NCI-H1694 (cell line): ENCODE data around the gene PRKAG2.
"Not testable (repeated sequence)": the region's sequence is repeated elsewhere in the genome, so short reads cannot be mapped to it uniquely, and the experiment has no call there.

Source experiments
- DNase-seq: peaks from one replicate; lab custom pipeline; 2025; lab: John Stamatoyannopoulos, UW

PRKAG2 gene

GRCh38 chr7:151590850-151591771 is 285.8 kb downstream of the PRKAG2 start:
- no peak for DNase-seq

GRCh38 chr7:151590071-151590849 is 286.7 kb downstream of the PRKAG2 start:
- DNase-seq, result no peak

- no peak for DNase-seq
Observed at GRCh38 chr7:151588982-151589381, 287.9 kb downstream of the PRKAG2 start.

DNA sequence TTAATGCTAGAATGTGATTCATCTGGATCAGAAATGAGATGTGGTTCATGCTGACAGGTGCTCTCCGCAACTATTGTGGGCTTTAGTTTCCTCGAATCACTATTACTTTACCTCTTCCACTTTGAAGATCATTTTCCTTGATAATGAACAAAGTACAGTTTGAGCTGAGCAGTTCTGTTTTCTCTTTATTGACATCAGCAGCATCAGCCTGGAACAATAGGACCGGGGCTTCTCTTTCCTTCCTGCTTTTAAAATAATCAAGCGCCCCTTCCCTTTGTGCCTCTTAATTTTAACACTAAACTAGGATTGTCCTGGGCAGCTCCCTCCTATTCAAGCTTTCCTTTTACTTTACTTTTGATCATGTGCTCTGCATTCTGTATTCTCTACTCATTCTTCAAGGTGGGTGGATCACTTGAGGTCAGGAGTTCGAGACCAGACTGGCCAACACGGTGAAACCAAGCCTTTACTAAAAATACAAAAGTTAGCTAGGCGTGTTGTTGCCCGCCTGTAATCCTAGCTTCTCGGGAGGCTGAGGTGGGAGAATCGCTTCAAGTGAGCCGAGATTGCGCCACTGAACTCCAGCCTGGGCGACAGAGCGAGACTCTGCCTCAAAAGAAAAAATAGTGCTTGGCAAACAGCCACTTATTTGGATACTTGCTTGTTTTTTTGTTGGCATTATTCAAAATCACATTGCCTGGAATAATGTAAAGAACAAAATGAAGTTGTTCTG is 290.2 kb downstream of the PRKAG2 start:
- DNase-seq, result no peak

DNA sequence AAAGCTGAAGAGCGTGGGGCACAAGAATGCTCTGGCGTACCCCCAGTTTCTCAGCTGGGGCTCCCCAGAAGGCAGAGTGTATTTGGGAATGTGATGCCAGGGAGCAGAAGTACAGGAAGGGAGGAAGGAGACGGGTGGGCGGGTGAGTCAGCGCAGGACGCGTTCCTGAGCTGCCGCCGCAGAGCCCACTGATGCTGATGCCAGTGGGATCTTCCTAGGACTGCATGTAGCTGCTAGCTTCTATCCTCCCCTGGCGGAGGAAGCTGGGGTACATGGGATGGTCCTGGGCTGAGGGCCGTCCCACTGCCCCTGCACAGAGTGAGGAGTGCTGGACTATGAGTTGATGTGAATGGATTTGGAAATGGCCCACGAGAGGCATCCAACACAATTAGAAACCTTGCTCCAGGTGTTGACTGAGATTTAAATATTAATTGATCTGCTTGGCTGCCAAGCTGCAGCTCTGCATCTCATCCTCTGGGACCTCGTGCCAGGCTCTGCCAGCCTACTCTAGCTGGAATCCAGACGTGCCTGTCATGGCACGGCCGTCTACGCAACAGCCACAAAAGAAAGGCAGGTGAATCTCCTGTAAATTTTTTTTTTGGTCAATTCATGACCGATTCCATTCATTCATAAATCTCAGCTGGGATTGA is 291.0 kb downstream of the PRKAG2 start:
- DNase-seq, result no peak

GRCh38 chr7:151581741-151582140 is 295.2 kb downstream of the PRKAG2 start:
- no peak for DNase-seq

DNA sequence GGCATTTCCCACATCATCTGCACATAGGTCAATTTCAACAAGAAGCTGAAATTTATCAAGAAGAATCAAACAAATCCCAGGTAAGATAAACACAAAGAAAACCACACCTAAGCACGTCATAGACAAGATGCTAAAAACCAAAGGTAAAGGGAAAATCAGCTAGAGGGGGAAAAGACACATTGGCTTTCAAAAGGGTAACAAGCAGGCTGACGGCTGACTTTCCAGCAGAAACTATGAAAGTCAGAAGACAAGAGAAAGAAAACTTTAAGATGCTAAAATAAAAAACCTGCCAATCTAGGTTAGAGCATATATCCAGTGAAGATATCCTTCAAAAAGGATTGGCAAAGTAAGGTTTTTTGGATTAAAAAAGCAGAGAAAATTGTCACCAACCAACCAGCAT is 297.3 kb downstream of the PRKAG2 start:
- DNase-seq, result no peak

DNA sequence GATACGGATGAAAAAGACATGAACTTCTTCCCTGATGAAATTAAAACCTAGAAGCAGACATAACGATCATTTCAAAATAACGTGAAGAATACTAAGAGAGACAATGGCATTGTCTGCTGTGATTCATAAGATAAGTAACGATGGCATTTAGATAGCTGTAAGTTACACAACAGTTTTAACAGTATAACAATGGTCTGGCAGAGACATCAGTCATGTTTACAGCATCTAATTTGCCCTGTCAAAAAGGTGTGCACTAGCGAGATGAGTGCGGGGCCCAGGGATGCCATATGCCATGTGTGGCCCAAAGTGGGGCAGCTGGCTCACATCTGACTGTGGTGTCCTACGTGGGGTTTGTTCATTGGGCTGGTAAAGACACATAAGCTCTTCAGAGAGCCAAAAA is 301.5 kb downstream of the PRKAG2 start:
- DNase-seq, result no peak

DNA sequence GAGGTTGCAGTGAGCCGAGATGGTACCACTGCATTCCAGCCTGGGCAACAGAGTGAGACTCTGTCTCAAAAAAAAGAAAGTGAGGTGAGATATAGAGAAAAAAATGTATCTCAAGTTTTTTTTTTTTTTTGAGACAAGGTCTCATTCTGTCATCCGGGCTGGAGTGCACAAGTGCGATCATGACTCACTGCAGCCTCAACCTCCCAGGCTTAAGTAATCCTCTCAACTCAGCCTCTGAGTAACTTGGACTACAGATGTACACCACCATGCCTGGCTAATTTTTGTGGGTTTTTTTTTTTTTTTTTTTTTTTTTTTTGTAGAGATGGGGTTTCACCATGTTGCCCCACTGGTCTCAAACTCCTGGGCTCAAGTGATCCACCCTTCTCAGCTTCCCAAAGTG is 303.9 kb downstream of the PRKAG2 start:
- DNase-seq, result not testable (repeated sequence)

- no peak for DNase-seq
Observed at GRCh38 chr7:151572136-151572535, 304.8 kb downstream of the PRKAG2 start.

GRCh38 chr7:151571471-151571870 is 305.4 kb downstream of the PRKAG2 start:
- DNase-seq, result no peak

- peak; percentile 21 for DNase-seq
Observed at GRCh38 chr7:151570366-151570915, 306.5 kb downstream of the PRKAG2 start.

- DNase-seq, result no peak
Observed at GRCh38 chr7:151568956-151569940, 307.7 kb downstream of the PRKAG2 start.

DNA sequence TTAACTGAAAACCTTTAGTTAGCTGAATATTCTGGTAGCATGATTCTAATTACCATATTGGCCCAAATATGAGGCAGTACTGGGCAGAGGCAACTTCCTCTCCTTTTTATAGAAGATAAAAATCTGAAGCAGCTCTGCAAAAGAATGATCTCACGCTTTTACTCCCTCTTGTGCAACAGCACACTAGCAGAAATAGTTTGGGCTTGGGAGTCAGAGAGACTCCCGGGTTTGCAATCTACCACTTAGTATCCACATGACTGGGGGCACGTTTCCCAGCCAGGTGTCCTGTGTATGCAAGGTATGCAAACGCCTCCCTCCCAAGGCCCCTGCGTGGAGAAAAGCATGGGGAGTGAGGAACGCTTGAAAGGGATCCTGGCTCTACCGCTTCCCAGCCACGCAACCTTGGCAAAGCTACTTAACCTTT is 310.0 kb downstream of the PRKAG2 start:
- no peak for DNase-seq

DNA sequence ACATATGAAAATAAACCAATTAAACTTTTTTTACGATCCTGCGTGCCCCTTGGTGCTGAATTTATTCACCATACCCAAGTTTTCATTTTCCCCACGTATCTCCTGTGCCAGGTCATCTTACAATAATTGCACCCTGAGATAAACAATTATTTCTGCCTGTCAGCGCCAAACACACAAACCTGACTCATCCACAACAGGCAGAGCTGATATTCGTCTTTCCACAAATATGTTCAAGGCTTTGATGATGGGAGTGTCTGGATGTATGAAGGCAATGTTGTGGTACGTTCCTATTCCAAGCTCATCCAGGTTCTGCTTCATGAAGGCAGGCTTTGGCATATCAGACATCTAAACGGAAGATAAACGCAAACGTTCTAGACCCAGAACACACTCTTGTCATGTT is 311.4 kb downstream of the PRKAG2 start:
- DNase-seq, result no peak

DNA sequence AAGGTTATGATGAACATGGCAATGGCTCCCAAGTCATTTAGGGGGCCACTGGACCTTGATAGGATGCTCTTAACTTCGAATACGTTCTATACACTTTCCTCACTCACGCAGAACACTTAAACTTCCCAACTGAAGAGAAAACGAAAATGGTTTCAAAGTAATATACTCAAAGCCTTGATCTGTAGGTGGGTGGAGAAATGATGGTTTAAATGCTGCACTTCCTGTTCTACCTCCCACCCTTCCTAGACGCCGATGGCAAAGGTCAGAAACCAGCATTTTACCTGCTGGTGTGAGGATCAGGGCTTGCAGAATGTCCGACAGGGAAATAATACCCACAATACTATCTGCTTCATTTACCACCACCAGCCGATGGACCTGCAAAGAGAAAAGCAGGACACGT is 316.7 kb downstream of the PRKAG2 start:
- no peak for DNase-seq

- DNase-seq, result no peak
Observed at GRCh38 chr7:151559557-151560183, 317.2 kb downstream of the PRKAG2 start.

- DNase-seq, result no peak
Observed at GRCh38 chr7:151558575-151558974, 318.3 kb downstream of the PRKAG2 start.

- no peak for DNase-seq
Observed at GRCh38 chr7:151556592-151556991, 320.3 kb downstream of the PRKAG2 start.

DNA sequence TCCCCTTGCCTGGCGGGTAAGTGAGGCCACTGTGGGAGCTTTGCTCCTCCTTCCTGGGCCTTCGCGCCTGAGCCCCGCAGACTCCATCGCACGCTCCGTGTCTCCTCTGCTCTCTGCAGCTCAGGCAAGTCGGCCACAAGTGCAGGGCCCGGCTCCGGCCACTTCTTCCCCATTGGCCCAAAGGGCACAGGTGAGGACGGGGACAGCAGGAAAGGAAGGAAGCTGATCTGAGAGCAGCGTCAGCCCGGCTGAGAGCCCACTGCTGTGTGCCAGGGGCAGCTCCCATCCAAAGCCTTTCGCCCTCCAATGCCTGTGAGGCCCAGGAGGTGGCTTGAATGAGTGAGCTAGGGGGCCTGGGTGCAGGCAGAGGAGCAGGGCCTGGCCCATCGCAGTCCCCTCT is 323.6 kb downstream of the PRKAG2 start:
- no peak for DNase-seq
